ENCODE measurements around the gene ALDH2. TPM values are rescaled to one million over a fixed set of nuclear protein-coding genes. Genes with fewer than 3 reads are reported as not detected.

ALDH2 gene
- total and polyA plus RNA-seq, 2 donors from 2014 or later: 178 to 318 TPM

GRCh38 chr12:111798182-111798581, 31.4 kb downstream of the ALDH2 start:
- TF ChIP-seq, protein P1, sequence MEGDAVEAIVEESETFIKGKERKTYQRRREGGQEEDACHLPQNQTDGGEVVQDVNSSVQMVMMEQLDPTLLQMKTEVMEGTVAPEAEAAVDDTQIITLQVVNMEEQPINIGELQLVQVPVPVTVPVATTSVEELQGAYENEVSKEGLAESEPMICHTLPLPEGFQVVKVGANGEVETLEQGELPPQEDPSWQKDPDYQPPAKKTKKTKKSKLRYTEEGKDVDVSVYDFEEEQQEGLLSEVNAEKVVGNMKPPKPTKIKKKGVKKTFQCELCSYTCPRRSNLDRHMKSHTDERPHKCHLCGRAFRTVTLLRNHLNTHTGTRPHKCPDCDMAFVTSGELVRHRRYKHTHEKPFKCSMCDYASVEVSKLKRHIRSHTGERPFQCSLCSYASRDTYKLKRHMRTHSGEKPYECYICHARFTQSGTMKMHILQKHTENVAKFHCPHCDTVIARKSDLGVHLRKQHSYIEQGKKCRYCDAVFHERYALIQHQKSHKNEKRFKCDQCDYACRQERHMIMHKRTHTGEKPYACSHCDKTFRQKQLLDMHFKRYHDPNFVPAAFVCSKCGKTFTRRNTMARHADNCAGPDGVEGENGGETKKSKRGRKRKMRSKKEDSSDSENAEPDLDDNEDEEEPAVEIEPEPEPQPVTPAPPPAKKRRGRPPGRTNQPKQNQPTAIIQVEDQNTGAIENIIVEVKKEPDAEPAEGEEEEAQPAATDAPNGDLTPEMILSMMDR (IDR thresholded peaks at IDR 0.05; ENCODE audit: borderline replicate concordance, extremely low read depth, insufficient read depth): no peak
- H3K27ac ChIP-seq (ENCODE audit: low read depth in 2 of 2, low read length in 2 of 2): no peak overlapping the region
- FAIRE-seq (no peak), DNase-seq (no peak)
- no peaks in the 10 kb centered on the region for H3K4me1 ChIP-seq (ENCODE audit: control insufficient read depth in 2 of 3, insufficient read depth in 2 of 3, low read depth in 1 of 3, low read length in 3 of 3)
- no peak overlapping the region for H3K9ac ChIP-seq (ENCODE audit: low read length in 3 of 3)
- H3K9me3 ChIP-seq (ENCODE audit: control insufficient read depth in 2 of 3, insufficient read depth in 1 of 3, low read length in 3 of 3): no peaks in the 10 kb centered on the region
- H3K4me3 ChIP-seq (ENCODE audit: low read length in 3 of 3): no peak overlapping the region
- no peaks in the 10 kb centered on the region for H3K27me3 ChIP-seq (ENCODE audit: control insufficient read depth, insufficient read depth, low read length)
- intact Hi-C loops (cut with DNase I): no loop called here
- H3K36me3 ChIP-seq (ENCODE audit: control insufficient read depth in 2 of 3, insufficient read depth in 3 of 3, low read length in 3 of 3): peaks cover 3 to 58% (median 30%) of the 10 kb centered on the region in 3 donors

DNA sequence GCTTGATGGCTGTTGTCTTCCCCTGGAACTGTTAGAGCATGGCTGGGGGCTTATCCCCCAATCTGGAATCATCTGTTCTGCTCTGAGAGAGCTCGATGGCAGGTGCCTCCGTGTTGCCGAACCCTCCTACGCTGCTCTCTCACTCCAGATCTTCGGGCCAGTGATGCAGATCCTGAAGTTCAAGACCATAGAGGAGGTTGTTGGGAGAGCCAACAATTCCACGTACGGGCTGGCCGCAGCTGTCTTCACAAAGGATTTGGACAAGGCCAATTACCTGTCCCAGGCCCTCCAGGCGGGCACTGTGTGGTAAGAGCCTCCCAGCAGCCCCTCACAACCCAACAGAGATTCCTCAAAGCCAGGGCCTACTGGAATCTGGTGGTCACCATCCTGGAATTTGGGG, 33.0 kb downstream of the ALDH2 start:
- no peak overlapping the region for H3K27ac ChIP-seq (ENCODE audit: low read depth in 2 of 2, low read length in 2 of 2)
- H3K4me1 ChIP-seq (ENCODE audit: control insufficient read depth in 2 of 3, insufficient read depth in 2 of 3, low read depth in 1 of 3, low read length in 3 of 3): no peaks in the 10 kb centered on the region
- H3K27me3 ChIP-seq (ENCODE audit: control insufficient read depth, insufficient read depth, low read length): no peaks in the 10 kb centered on the region
- peaks cover 3 to 52% (median 26%) of the 10 kb centered on the region in 3 donors for H3K36me3 ChIP-seq (ENCODE audit: control insufficient read depth in 2 of 3, insufficient read depth in 3 of 3, low read length in 3 of 3)
- FAIRE-seq (no peak), DNase-seq (no peak)
- TF ChIP-seq, protein P1 (IDR thresholded peaks at IDR 0.05; ENCODE audit: borderline replicate concordance, extremely low read depth, insufficient read depth): no peak
- intact Hi-C loops (cut with DNase I): no loop called here
- no peaks in the 10 kb centered on the region for H3K9me3 ChIP-seq (ENCODE audit: control insufficient read depth in 2 of 3, insufficient read depth in 1 of 3, low read length in 3 of 3)
- no peak overlapping the region for H3K9ac ChIP-seq (ENCODE audit: low read length in 3 of 3)
- H3K4me3 ChIP-seq (ENCODE audit: low read length in 3 of 3): no peak overlapping the region

GRCh38 chr12:111803038-111803626, 36.4 kb downstream of the ALDH2 start:
- no peaks in the 10 kb centered on the region for H3K27me3 ChIP-seq (ENCODE audit: control insufficient read depth, insufficient read depth, low read length)
- H3K27ac ChIP-seq (ENCODE audit: low read depth in 2 of 2, low read length in 2 of 2): no peak overlapping the region
- DNase-seq (no peak), FAIRE-seq (no peak)
- H3K4me1 ChIP-seq (ENCODE audit: control insufficient read depth in 2 of 3, insufficient read depth in 2 of 3, low read depth in 1 of 3, low read length in 3 of 3): no peaks in the 10 kb centered on the region
- intact Hi-C loops (cut with DNase I): no loop called here
- TF ChIP-seq, protein P1 (IDR thresholded peaks at IDR 0.05; ENCODE audit: borderline replicate concordance, extremely low read depth, insufficient read depth): no peak
- H3K36me3 ChIP-seq (ENCODE audit: control insufficient read depth in 2 of 3, insufficient read depth in 3 of 3, low read length in 3 of 3): peaks cover 2 to 46% (median 22%) of the 10 kb centered on the region in 3 donors
- H3K9ac ChIP-seq (ENCODE audit: low read length in 3 of 3): no peak overlapping the region
- no peaks in the 10 kb centered on the region for H3K9me3 ChIP-seq (ENCODE audit: control insufficient read depth in 2 of 3, insufficient read depth in 1 of 3, low read length in 3 of 3)
- H3K4me3 ChIP-seq (ENCODE audit: low read length in 3 of 3): no peak overlapping the region

DNA sequence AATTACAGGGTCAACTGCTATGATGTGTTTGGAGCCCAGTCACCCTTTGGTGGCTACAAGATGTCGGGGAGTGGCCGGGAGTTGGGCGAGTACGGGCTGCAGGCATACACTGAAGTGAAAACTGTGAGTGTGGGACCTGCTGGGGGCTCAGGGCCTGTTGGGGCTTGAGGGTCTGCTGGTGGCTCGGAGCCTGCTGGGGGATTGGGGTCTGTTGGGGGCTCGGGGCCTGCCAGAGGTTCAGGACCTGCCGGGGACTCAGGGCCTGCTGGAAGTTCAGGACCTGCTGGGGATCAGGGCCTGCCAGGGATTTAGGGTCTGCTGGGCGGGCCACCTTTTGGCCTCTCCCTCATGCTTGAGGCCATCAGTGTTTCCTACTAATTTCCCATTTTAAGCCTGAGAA, 37.1 kb downstream of the ALDH2 start:
- TF ChIP-seq, protein P1 (IDR thresholded peaks at IDR 0.05; ENCODE audit: borderline replicate concordance, extremely low read depth, insufficient read depth): no peak
- DNase-seq (no peak), FAIRE-seq (no peak)
- Histone ChIP-seq H3K9ac (ENCODE audit: low read length in 3 of 3) (no peak overlapping the region), H3K27ac (ENCODE audit: low read depth in 2 of 2, low read length in 2 of 2) (no peak overlapping the region), H3K27me3 (ENCODE audit: control insufficient read depth, insufficient read depth, low read length) (no peaks in the 10 kb centered on the region), H3K36me3 (ENCODE audit: control insufficient read depth in 2 of 3, insufficient read depth in 3 of 3, low read length in 3 of 3) (peaks cover 0 to 47% (median 21%) of the 10 kb centered on the region in 3 donors), H3K4me1 (ENCODE audit: control insufficient read depth in 2 of 3, insufficient read depth in 2 of 3, low read depth in 1 of 3, low read length in 3 of 3) (no peaks in the 10 kb centered on the region), H3K4me3 (ENCODE audit: low read length in 3 of 3) (no peak overlapping the region), H3K9me3 (ENCODE audit: control insufficient read depth in 2 of 3, insufficient read depth in 1 of 3, low read length in 3 of 3) (no peaks in the 10 kb centered on the region)
- intact Hi-C loops (cut with DNase I): no loop called here

Data from kidney (tissue), 14 donors.